Aorta (tissue), 5 donors: ENCODE measurements around the gene CALY. TPM values are rescaled to one million over a fixed set of nuclear protein-coding genes. Genes with fewer than 3 reads are reported as not detected.

Experiments used
- ATAC-seq: fragments of 200-7000 bp; cut with Tn5 transposase; one replicate; pipeline ENCODE4 v1.9.1; 2022; ENCODE audit warnings: moderate library complexity; ENCODE audit not compliant: low FRiP score
- DNase-seq, 2 donors: peaks; one replicate each; pipeline ENCODE4 v3.0.0-alpha.2; 2020
- H3K27ac ChIP-seq, 2 donors: one replicate each; pipeline ENCODE4 v1.5.1; 2013; ENCODE audit warnings: low read length in 2 of 2, mild to moderate bottlenecking in 2 of 2, moderate library complexity in 2 of 2, control low read depth in 1 of 2, inconsistent platforms in 1 of 2, low read depth in 1 of 2
- H3K27me3 ChIP-seq, 2 donors: one replicate each; pipeline ENCODE4 v1.6.1; 2013; ENCODE audit warnings: control low read depth in 1 of 2, low read length in 1 of 2, mild to moderate bottlenecking in 1 of 2, moderate library complexity in 1 of 2; ENCODE audit not compliant: insufficient read depth in 2 of 2, control insufficient read depth in 1 of 2
- H3K36me3 ChIP-seq, 2 donors: one replicate each; pipeline ENCODE4 v1.6.1; 2013; ENCODE audit warnings: control low read depth in 1 of 2, low read length in 1 of 2, mild to moderate bottlenecking in 1 of 2; ENCODE audit not compliant: insufficient read depth in 2 of 2, control insufficient read depth in 1 of 2
- H3K4me1 ChIP-seq, 2 donors: one replicate each; pipeline ENCODE4 v1.6.1; 2013; ENCODE audit warnings: low read length in 2 of 2, control low read depth in 1 of 2, mild to moderate bottlenecking in 1 of 2, moderate library complexity in 1 of 2; ENCODE audit not compliant: insufficient read depth in 2 of 2, control insufficient read depth in 1 of 2
- H3K4me3 ChIP-seq, 2 donors: one replicate each; pipeline ENCODE4 v1.5.1; 2013; ENCODE audit warnings: low read length in 2 of 2, control low read depth in 1 of 2, mild to moderate bottlenecking in 1 of 2
- H3K9me3 ChIP-seq: one replicate; pipeline ENCODE4 v1.6.1; 2013; ENCODE audit warnings: mild to moderate bottlenecking, low read length; ENCODE audit not compliant: control insufficient read depth
- WGBS, 2 donors: extraction: QIAGEN DNeasy Blood & Tissue Kit; methylation state at CpG; one replicate each; pipeline ENCODE4 v1.1.7; 2013; 5-methylcytosine and 5-hydroxymethylcytosine counted together
- intact Hi-C, 2 donors: fragments of 100-400 bp; cut with DNase I; formaldehyde crosslinking; loops; one replicate each; pipeline versions ENCODE4 v1.14.2 to v1.15.0; 2022
- polyA plus RNA-seq, 2 donors: library from polyadenylated mRNA; stranded (reverse); fragments of 200-250 nt; gene quantifications; one replicate each; pipeline ENCODE4 v1.2.3, GENCODE V29; 2013
- total RNA-seq, 2 donors: library from RNA; stranded (reverse); fragmentation: NEBNext Ultra II Directional; extraction: Animal tissue kit (Norgen Biotek cat#: 25700); gene quantifications; one replicate each; pipeline ENCODE4 v1.2.1, GENCODE V29; 2021
- donor health status: healthy with polysubstance abuse.
- donor health status: Bipolar disorder and iron deficiency.
- donor health status: DM: no; HTN: no; CAD: no.
- donor health status: DM: no; HTN: no; CAD: no.
- donor health status: DM: yes; HTN: yes; CAD: no.

Gene CALY
- total and polyA plus RNA-seq, 4 donors = not detected

- H3K9me3 ChIP-seq = no peaks in the 10 kb centered on the region
- peaks cover 6 to 23% of the 10 kb centered on the region in 2 donors for H3K36me3 ChIP-seq
- ATAC-seq (no peak), DNase-seq (no peak)
- no peak overlapping the region for H3K27ac ChIP-seq
- no peaks in the 10 kb centered on the region for H3K4me1 ChIP-seq
- no peak overlapping the region for H3K4me3 ChIP-seq
- WGBS, 2 donors = 94 to 95% methylated on average over 24 of the region's 24 CpGs
- no peaks in the 10 kb centered on the region for H3K27me3 ChIP-seq
- intact Hi-C loops = no loop called here
Observed at GRCh38 chr10:133283931-133284330, 52.8 kb downstream of the CALY start.

GRCh38 chr10:133282846-133283390, 53.8 kb downstream of the CALY start:
- intact Hi-C loops = no loop called here
- DNase-seq (no peak), ATAC-seq (no peak)
- Histone ChIP-seq H3K36me3 (peaks cover 6 to 21% of the 10 kb centered on the region in 2 donors), H3K27ac (no peak overlapping the region), H3K27me3 (no peaks in the 10 kb centered on the region), H3K9me3 (no peaks in the 10 kb centered on the region), H3K4me1 (no peaks in the 10 kb centered on the region), H3K4me3 (no peak overlapping the region)
- WGBS, 2 donors = 92% methylated on average over 24 of the region's 24 CpGs

- Histone ChIP-seq H3K4me3 (no peak overlapping the region), H3K27ac (no peak overlapping the region), H3K27me3 (no peaks in the 10 kb centered on the region), H3K36me3 (peaks cover 6 to 21% of the 10 kb centered on the region in 2 donors), H3K4me1 (no peaks in the 10 kb centered on the region), H3K9me3 (no peaks in the 10 kb centered on the region)
- ATAC-seq (no peak), DNase-seq (no peak)
- 90 to 91% methylated on average over 38 of the region's 38 CpGs for WGBS, 2 donors
- intact Hi-C loops = no loop called here
Observed at GRCh38 chr10:133281628-133282372, 54.9 kb downstream of the CALY start.

GRCh38 chr10:133281084-133281483, 55.6 kb downstream of the CALY start:
- peaks cover 6 to 21% of the 10 kb centered on the region in 2 donors for H3K36me3 ChIP-seq
- DNase-seq (no peak), ATAC-seq (no peak)
- H3K27ac ChIP-seq = no peak overlapping the region
- H3K9me3 ChIP-seq = no peaks in the 10 kb centered on the region
- WGBS, 2 donors = 93 to 95% methylated on average over 11 to 15 of the region's 15 CpGs
- no peaks in the 10 kb centered on the region for H3K27me3 ChIP-seq
- intact Hi-C loops = no loop called here
- no peaks in the 10 kb centered on the region for H3K4me1 ChIP-seq
- no peak overlapping the region for H3K4me3 ChIP-seq

- intact Hi-C loops = no loop called here
- H3K4me1 ChIP-seq = no peaks in the 10 kb centered on the region
- H3K4me3 ChIP-seq = no peak overlapping the region
- H3K36me3 ChIP-seq = peaks cover 6 to 21% of the 10 kb centered on the region in 2 donors
- WGBS, 2 donors = 88 to 95% methylated on average over 10 of the region's 10 CpGs
- H3K27ac ChIP-seq = no peak overlapping the region
- DNase-seq (no peak), ATAC-seq (no peak)
- H3K27me3 ChIP-seq = no peaks in the 10 kb centered on the region
- no peaks in the 10 kb centered on the region for H3K9me3 ChIP-seq
Observed at GRCh38 chr10:133280391-133281059, 56.2 kb downstream of the CALY start.

GRCh38 chr10:133279326-133280226, 57.1 kb downstream of the CALY start:
- intact Hi-C loops = no loop called here
- DNase-seq (no peak), ATAC-seq (no peak)
- H3K27me3 ChIP-seq = no peaks in the 10 kb centered on the region
- peaks cover 6 to 12% of the 10 kb centered on the region in 2 donors for H3K36me3 ChIP-seq
- no peak overlapping the region for H3K27ac ChIP-seq
- 86 to 87% methylated on average over 24 of the region's 24 CpGs for WGBS, 2 donors
- no peaks in the 10 kb centered on the region for H3K4me1 ChIP-seq
- H3K4me3 ChIP-seq = no peak overlapping the region
- no peaks in the 10 kb centered on the region for H3K9me3 ChIP-seq

GRCh38 chr10:133278577-133279265, 58.0 kb downstream of the CALY start:
- intact Hi-C loops = no loop called here
- H3K9me3 ChIP-seq = no peaks in the 10 kb centered on the region
- WGBS, 2 donors = 76 to 77% methylated on average over 18 to 19 of the region's 19 CpGs
- H3K4me1 ChIP-seq = no peaks in the 10 kb centered on the region
- ATAC-seq = peak; percentile 34
- peaks cover 6 to 8% of the 10 kb centered on the region in 2 donors for H3K36me3 ChIP-seq
- H3K27ac ChIP-seq = no peak overlapping the region
- no peaks in the 10 kb centered on the region for H3K27me3 ChIP-seq
- no peak overlapping the region for H3K4me3 ChIP-seq
- DNase-seq = peak in 1 of 2 donors; percentile 87

GRCh38 chr10:133277993-133278576, 58.6 kb downstream of the CALY start:
- intact Hi-C loops = no loop called here
- no peak overlapping the region for H3K27ac ChIP-seq
- H3K27me3 ChIP-seq = no peaks in the 10 kb centered on the region
- ATAC-seq (no peak), DNase-seq (no peak)
- 79 to 83% methylated on average over 12 of the region's 12 CpGs for WGBS, 2 donors
- H3K4me3 ChIP-seq = no peak overlapping the region
- H3K9me3 ChIP-seq = no peaks in the 10 kb centered on the region
- peaks cover 4 to 6% of the 10 kb centered on the region in 2 donors for H3K36me3 ChIP-seq
- no peaks in the 10 kb centered on the region for H3K4me1 ChIP-seq
